Liver (tissue), 9 donors: ENCODE results near the gene TCF7L1. TPM values are rescaled to one million over a fixed set of nuclear protein-coding genes. Genes with fewer than 3 reads are reported as not detected.
"Not testable (repeated sequence)": the region's sequence is repeated elsewhere in the genome, so short reads cannot be mapped to it uniquely, and the experiment has no call there.

ENCODE experiments used
- DNase-seq: peaks from one replicate; pipeline ENCODE4 v3.0.0-alpha.2; 2017; ENCODE audit warnings: low spot score
- H3K27ac ChIP-seq, 2 donors: one replicate each; pipeline ENCODE4 v1.7.0; 2013; ENCODE audit warnings: inconsistent platforms in 2 of 2, low read length in 2 of 2, control low read depth in 1 of 2, low read depth in 1 of 2, mild to moderate bottlenecking in 1 of 2
- H3K27me3 ChIP-seq, 4 donors: one replicate each; pipeline versions ENCODE4 v1.6.1 to v1.7.0; 2013; ENCODE audit warnings: low read length in 3 of 4, inconsistent platforms in 1 of 4, mild to moderate bottlenecking in 1 of 4, moderate library complexity in 1 of 4; ENCODE audit not compliant: control insufficient read depth in 4 of 4, insufficient read depth in 4 of 4
- H3K36me3 ChIP-seq, 4 donors: one replicate each; pipeline versions ENCODE4 v1.6.1 to v1.7.0; 2013; ENCODE audit warnings: low read length in 3 of 4, mild to moderate bottlenecking in 3 of 4, low read depth in 1 of 4, moderate library complexity in 1 of 4; ENCODE audit not compliant: control insufficient read depth in 4 of 4, insufficient read depth in 3 of 4
- H3K4me1 ChIP-seq, 4 donors: one replicate each; pipeline versions ENCODE4 v1.6.1 to v1.7.0; 2013; ENCODE audit warnings: low read length in 3 of 4, mild to moderate bottlenecking in 3 of 4, moderate library complexity in 1 of 4; ENCODE audit not compliant: control insufficient read depth in 4 of 4, insufficient read depth in 4 of 4
- H3K4me3 ChIP-seq, 3 donors: one replicate each; pipeline versions ENCODE4 v1.6.1 to v1.7.0; 2013; ENCODE audit warnings: low read length in 3 of 3, control low read depth in 1 of 3, low read depth in 1 of 3, mild to moderate bottlenecking in 1 of 3
- H3K9ac ChIP-seq, 2 donors: one replicate each; pipeline ENCODE4 v1.7.0; 2013; ENCODE audit warnings: low read length in 2 of 2, mild to moderate bottlenecking in 2 of 2, moderate library complexity in 2 of 2, control low read depth in 1 of 2, low read depth in 1 of 2
- H3K9me3 ChIP-seq, 4 donors: one replicate each; pipeline versions ENCODE4 v1.6.1 to v1.7.0; 2013; ENCODE audit warnings: low read length in 3 of 4; ENCODE audit not compliant: control insufficient read depth in 4 of 4
- EGR1 ChIP-seq, 2 donors: IDR thresholded peaks; 2 replicates each; pipeline ENCODE4 v1.6.1; 2016 to 2018; ENCODE audit warnings: antibody characterized with exemption in 2 of 2, low read depth in 2 of 2
- FOXA1 ChIP-seq: IDR thresholded peaks from 2 replicates; pipeline ENCODE4 v1.6.1; 2016; ENCODE audit warnings: antibody characterized with exemption
- FOXA2 ChIP-seq: IDR thresholded peaks from 2 replicates; pipeline ENCODE4 v1.6.1; 2016; ENCODE audit warnings: antibody characterized with exemption
- GABPA ChIP-seq, 2 donors: IDR thresholded peaks in 1 of 2; conservative IDR thresholded peaks in 1 of 2; 2 replicates each; pipeline ENCODE4 v1.6.1; 2016; ENCODE audit warnings: antibody characterized with exemption in 2 of 2, mild to moderate bottlenecking in 1 of 2, moderate library complexity in 1 of 2
- HNF4A ChIP-seq, 2 donors: conservative IDR thresholded peaks; 2 replicates each; pipeline ENCODE4 v1.6.1; 2016; ENCODE audit warnings: antibody characterized with exemption in 2 of 2, mild to moderate bottlenecking in 2 of 2
- HNF4G ChIP-seq: IDR thresholded peaks from 2 replicates; pipeline ENCODE4 v1.6.1; 2016; ENCODE audit warnings: antibody characterized with exemption
- JUND ChIP-seq, 2 donors: IDR thresholded peaks; 2 replicates each; pipeline ENCODE4 v1.6.1; 2016; ENCODE audit warnings: antibody characterized with exemption in 2 of 2
- NR2F2 ChIP-seq: IDR thresholded peaks from 2 replicates; pipeline ENCODE4 v1.6.1; 2016; ENCODE audit warnings: antibody characterized with exemption
- RAD21 ChIP-seq, 2 donors: IDR thresholded peaks; 2 replicates each; pipeline ENCODE4 v1.6.1; 2016; ENCODE audit warnings: antibody characterized with exemption in 2 of 2, mild to moderate bottlenecking in 2 of 2
- RXRA ChIP-seq, 2 donors: IDR thresholded peaks; 2 replicates each; pipeline ENCODE4 v1.6.1; 2017 to 2018; ENCODE audit warnings: antibody characterized with exemption in 2 of 2, mild to moderate bottlenecking in 1 of 2
- SP1 ChIP-seq: IDR thresholded peaks from 2 replicates; pipeline ENCODE4 v1.6.1; 2018; ENCODE audit warnings: antibody characterized with exemption, mild to moderate bottlenecking
- TAF1 ChIP-seq: conservative IDR thresholded peaks from 2 replicates; pipeline ENCODE4 v1.6.1; 2016; ENCODE audit warnings: antibody characterized with exemption, mild to moderate bottlenecking
- YY1 ChIP-seq: IDR thresholded peaks from 2 replicates; pipeline ENCODE4 v1.6.1; 2016; ENCODE audit warnings: antibody characterized with exemption, mild to moderate bottlenecking
- WGBS: extraction: QIAGEN DNeasy Blood & Tissue Kit; methylation state at CpG from one replicate; pipeline ENCODE4 v1.1.7; 2013; 5-methylcytosine and 5-hydroxymethylcytosine counted together
- polyA plus RNA-seq, 2 donors: library from polyadenylated mRNA; stranded (reverse) in 1 of 2; unstranded in 1 of 2; fragments of 200-250 nt in 1 of 2; fragments of >200 nt in 1 of 2; fragmentation: Nextera tagmentation in 1 of 2; extraction: Ambion mirVana in 1 of 2; gene quantifications; one replicate each; pipeline versions ENCODE4 v1.2.1 to v1.2.3, GENCODE V29; 2013 to 2015
- total RNA-seq, 2 donors: library from RNA; depleted of rRNA; stranded (reverse); fragments of >200 nt; gene quantifications; one replicate each; pipeline ENCODE4 v1.2.3, GENCODE V29; 2014
- TF ChIP-seq, protein P1 (sequence below): IDR thresholded peaks from 2 replicates; pipeline ENCODE4 v1.6.1; 2016; ENCODE audit warnings: antibody characterized with exemption
- TF ChIP-seq, protein P2 (sequence below): IDR thresholded peaks from 2 replicates; pipeline ENCODE4 v1.6.1; 2016; ENCODE audit warnings: antibody characterized with exemption, mild to moderate bottlenecking
- TF ChIP-seq, protein P3 (sequence below): IDR thresholded peaks from 2 replicates; pipeline ENCODE4 v1.6.1; 2016; ENCODE audit warnings: antibody characterized with exemption
- TF ChIP-seq, protein P4 (sequence below): IDR thresholded peaks from 2 replicates; pipeline ENCODE4 v1.6.1; 2016; ENCODE audit warnings: antibody characterized with exemption
- TF ChIP-seq, protein P5 (sequence below): fragments of 150-350 bp; IDR thresholded peaks from 2 replicates; pipeline ENCODE4 v1.5.1; 2017; ENCODE audit warnings: improper control_type of control experiment, low read depth, low read length; ENCODE audit not compliant: missing input control
- donor health status: healthy.
- donor health status: healthy.
- donor health status: healthy.
- donor health status: healthy.
- donor health status: healthy.

TCF7L1 gene
- total and polyA plus RNA-seq, 4 donors, result 1.6 to 6.0 (median 4.8) TPM

DNA sequence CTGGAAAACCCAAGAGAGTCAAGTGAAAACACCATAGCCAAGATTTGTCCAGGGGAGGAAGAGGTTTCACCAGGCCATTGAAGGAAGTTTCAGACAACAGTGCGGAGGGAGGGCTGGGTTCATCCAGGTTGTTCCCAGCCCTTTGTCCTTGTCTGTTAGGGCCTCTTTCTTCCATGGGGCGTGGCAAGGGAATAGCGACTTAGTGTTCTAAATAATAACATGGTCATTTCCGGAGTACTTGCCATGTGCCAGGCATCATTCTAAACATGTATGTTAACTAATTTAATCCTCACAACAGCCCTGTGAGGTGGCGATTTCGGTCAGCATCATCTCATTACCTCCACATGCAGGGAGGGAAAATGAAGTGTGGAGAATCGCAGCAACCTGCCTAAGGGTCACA lies 77.3 kb downstream of the TCF7L1 start:
- TF ChIP-seq TAF1 (no peak), FOXA1 (no peak), RXRA (IDR thresholded peaks at IDR 0.05) (no peak), HNF4G (no peak), HNF4A (conservative IDR thresholded peaks at IDR 0.05) (no peak)
- TF ChIP-seq, protein P1, sequence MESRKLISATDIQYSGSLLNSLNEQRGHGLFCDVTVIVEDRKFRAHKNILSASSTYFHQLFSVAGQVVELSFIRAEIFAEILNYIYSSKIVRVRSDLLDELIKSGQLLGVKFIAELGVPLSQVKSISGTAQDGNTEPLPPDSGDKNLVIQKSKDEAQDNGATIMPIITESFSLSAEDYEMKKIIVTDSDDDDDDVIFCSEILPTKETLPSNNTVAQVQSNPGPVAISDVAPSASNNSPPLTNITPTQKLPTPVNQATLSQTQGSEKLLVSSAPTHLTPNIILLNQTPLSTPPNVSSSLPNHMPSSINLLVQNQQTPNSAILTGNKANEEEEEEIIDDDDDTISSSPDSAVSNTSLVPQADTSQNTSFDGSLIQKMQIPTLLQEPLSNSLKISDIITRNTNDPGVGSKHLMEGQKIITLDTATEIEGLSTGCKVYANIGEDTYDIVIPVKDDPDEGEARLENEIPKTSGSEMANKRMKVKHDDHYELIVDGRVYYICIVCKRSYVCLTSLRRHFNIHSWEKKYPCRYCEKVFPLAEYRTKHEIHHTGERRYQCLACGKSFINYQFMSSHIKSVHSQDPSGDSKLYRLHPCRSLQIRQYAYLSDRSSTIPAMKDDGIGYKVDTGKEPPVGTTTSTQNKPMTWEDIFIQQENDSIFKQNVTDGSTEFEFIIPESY, result no peak
- DNase-seq, result no peak
- no peaks in the 10 kb centered on the region for H3K27me3 ChIP-seq
- H3K27ac ChIP-seq, result no peak overlapping the region
- WGBS, result 87% methylated on average over 7 of the region's 7 CpGs
- no peaks in the 10 kb centered on the region for H3K36me3 ChIP-seq
- H3K4me3 ChIP-seq, result no peak overlapping the region
- no peak overlapping the region for H3K9ac ChIP-seq
- no peaks in the 10 kb centered on the region for H3K9me3 ChIP-seq
- H3K4me1 ChIP-seq, result peaks cover 0 to 6% (median 2%) of the 10 kb centered on the region in 4 donors

DNA sequence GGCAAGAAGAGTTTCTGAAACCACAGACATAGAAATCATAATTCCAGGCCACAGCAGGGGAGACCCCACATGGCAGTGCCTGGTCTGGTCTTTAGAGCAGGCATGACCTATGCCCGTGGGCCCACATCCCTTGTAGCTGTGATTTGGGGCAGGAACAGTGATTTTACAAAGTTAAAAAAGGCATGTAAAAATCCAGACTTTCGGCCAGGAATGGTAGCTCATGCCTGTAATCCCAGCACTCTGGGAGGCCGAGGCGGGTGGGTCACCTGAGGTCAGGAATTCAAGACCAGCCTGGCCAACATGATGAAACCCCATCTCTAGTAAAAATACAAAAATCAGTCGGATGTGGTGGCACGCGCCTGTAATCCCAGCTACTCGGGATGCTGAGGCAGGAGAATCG lies 78.4 kb downstream of the TCF7L1 start:
- H3K27ac ChIP-seq, H3K27me3 ChIP-seq, H3K36me3 ChIP-seq, H3K9me3 ChIP-seq, H3K4me1 ChIP-seq, H3K9ac ChIP-seq, DNase-seq, H3K4me3 ChIP-seq: not testable (repeated sequence)
- 95% methylated on average over 9 of the region's 9 CpGs for WGBS

DNA sequence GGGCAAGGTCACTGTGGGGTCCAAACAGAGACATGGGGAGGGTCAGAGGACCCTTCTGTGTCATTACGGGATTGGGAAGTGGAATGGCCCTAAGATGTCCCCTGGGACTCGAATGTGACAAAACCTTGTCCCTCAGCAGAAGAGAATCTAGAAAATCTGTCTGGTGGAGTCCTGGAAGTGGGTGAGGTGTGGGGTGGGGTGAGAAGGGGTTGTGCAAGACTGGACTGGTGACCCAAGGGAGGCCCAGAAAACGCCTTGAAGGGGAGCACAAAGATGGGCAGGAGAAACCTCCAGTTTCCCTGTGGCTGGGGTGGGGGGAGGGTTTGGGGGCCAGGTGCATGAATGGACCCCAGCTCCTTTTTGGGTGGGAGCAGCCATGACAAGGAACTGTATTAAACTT lies 79.6 kb downstream of the TCF7L1 start:
- Histone ChIP-seq H3K9me3 (no peaks in the 10 kb centered on the region), H3K27me3 (no peaks in the 10 kb centered on the region), H3K27ac (no peak overlapping the region), H3K4me1 (peaks cover 0 to 6% (median 2%) of the 10 kb centered on the region in 4 donors), H3K9ac (no peak overlapping the region), H3K36me3 (no peaks in the 10 kb centered on the region), H3K4me3 (no peak overlapping the region)
- DNase-seq, result no peak
- WGBS, result 82% methylated on average over 3 of the region's 3 CpGs
- TF ChIP-seq FOXA1, result no peak
- TF ChIP-seq RAD21 (IDR thresholded peaks at IDR 0.05), result no peak
- TF ChIP-seq, protein P2, sequence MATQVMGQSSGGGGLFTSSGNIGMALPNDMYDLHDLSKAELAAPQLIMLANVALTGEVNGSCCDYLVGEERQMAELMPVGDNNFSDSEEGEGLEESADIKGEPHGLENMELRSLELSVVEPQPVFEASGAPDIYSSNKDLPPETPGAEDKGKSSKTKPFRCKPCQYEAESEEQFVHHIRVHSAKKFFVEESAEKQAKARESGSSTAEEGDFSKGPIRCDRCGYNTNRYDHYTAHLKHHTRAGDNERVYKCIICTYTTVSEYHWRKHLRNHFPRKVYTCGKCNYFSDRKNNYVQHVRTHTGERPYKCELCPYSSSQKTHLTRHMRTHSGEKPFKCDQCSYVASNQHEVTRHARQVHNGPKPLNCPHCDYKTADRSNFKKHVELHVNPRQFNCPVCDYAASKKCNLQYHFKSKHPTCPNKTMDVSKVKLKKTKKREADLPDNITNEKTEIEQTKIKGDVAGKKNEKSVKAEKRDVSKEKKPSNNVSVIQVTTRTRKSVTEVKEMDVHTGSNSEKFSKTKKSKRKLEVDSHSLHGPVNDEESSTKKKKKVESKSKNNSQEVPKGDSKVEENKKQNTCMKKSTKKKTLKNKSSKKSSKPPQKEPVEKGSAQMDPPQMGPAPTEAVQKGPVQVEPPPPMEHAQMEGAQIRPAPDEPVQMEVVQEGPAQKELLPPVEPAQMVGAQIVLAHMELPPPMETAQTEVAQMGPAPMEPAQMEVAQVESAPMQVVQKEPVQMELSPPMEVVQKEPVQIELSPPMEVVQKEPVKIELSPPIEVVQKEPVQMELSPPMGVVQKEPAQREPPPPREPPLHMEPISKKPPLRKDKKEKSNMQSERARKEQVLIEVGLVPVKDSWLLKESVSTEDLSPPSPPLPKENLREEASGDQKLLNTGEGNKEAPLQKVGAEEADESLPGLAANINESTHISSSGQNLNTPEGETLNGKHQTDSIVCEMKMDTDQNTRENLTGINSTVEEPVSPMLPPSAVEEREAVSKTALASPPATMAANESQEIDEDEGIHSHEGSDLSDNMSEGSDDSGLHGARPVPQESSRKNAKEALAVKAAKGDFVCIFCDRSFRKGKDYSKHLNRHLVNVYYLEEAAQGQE, result no peak
- no peak for TF ChIP-seq HNF4G
- TF ChIP-seq, protein P3, sequence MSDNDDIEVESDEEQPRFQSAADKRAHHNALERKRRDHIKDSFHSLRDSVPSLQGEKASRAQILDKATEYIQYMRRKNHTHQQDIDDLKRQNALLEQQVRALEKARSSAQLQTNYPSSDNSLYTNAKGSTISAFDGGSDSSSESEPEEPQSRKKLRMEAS, result no peak
- TF ChIP-seq, protein P4, sequence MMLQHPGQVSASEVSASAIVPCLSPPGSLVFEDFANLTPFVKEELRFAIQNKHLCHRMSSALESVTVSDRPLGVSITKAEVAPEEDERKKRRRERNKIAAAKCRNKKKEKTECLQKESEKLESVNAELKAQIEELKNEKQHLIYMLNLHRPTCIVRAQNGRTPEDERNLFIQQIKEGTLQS, result no peak
- TF ChIP-seq FOXA2, result no peak
- no peak for TF ChIP-seq TAF1
- TF ChIP-seq, protein P1, result no peak
- TF ChIP-seq SP1, result no peak
- TF ChIP-seq EGR1 (IDR thresholded peaks at IDR 0.05; ENCODE audit: low read depth in 2 of 2), result no peak
- TF ChIP-seq RXRA (IDR thresholded peaks at IDR 0.05), result no peak
- TF ChIP-seq, protein P5, sequence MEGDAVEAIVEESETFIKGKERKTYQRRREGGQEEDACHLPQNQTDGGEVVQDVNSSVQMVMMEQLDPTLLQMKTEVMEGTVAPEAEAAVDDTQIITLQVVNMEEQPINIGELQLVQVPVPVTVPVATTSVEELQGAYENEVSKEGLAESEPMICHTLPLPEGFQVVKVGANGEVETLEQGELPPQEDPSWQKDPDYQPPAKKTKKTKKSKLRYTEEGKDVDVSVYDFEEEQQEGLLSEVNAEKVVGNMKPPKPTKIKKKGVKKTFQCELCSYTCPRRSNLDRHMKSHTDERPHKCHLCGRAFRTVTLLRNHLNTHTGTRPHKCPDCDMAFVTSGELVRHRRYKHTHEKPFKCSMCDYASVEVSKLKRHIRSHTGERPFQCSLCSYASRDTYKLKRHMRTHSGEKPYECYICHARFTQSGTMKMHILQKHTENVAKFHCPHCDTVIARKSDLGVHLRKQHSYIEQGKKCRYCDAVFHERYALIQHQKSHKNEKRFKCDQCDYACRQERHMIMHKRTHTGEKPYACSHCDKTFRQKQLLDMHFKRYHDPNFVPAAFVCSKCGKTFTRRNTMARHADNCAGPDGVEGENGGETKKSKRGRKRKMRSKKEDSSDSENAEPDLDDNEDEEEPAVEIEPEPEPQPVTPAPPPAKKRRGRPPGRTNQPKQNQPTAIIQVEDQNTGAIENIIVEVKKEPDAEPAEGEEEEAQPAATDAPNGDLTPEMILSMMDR, result no peak
- TF ChIP-seq GABPA (IDR thresholded peaks at IDR 0.05 in 1 of 2, conservative IDR thresholded peaks at IDR 0.05 in 1 of 2), result no peak
- no peak for TF ChIP-seq YY1
- TF ChIP-seq NR2F2, result no peak
- no peak for TF ChIP-seq HNF4A (conservative IDR thresholded peaks at IDR 0.05)
- TF ChIP-seq JUND (IDR thresholded peaks at IDR 0.05), result no peak
